ENCODE data around the gene MAN1C1.
"Not testable (repeated sequence)": the region's sequence is repeated elsewhere in the genome, so short reads cannot be mapped to it uniquely, and the experiment has no call there.

Gene MAN1C1

DNA sequence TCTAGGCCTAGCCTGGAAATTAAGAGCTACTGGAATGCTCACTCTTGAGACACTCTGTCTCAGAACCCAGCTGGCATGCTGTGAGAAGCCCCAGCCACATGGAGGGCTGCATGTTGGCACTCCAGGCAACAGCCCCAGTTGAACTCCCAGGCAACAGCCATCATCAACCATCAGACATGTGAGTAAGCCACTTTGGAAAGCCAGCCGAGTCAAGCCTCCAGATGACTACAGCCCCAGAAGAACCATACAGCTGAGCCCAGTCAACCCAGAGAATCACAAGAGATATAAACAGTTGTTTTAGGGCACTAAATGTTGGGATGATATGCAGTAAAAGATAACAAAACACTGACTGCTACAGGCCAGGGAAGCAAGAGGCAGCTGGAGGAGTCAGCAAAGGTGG, 17.7 kb upstream of the MAN1C1 start:
- H3K4me3 ChIP-seq (ENCODE audit: low read depth, low read length): no peak overlapping the region
- DNase-seq (ENCODE audit: low read depth): no peak
- no peak for TF ChIP-seq CTCF (conservative IDR thresholded peaks at IDR 0.05; ENCODE audit: low read depth, low read length)

DNA sequence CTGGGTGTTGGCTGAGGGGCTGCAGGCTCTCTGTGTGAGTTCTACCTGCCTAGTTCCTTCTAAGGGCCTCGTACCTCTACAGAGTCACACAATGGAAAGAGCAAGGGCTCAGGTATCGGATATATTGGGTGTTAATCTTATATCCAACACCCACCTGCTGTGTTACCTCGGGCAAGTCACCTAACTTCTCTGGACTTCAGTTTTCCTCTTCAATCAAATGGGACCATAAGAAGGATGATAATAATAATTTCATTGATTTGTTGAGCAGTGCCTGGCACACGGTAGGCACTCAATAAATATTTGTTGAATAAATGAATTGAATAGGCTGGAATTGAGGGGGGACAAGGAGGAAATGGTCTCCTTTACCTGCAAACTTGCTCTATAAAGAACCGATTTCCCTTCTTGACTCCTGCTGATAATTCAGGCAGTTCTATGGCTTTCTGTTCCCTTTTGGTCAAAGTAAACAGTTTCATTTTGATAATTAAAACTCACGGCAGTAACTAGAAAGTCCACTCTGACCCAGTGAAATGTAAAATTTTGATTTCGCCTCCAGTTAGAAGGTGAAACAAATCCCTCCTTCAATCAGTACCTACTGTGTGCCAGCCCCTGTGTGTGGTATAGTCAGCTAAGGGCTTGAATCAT, 16.5 kb upstream of the MAN1C1 start:
- TF ChIP-seq CTCF (conservative IDR thresholded peaks at IDR 0.05; ENCODE audit: low read depth, low read length): no peak
- DNase-seq (ENCODE audit: low read depth): no peak
- H3K4me3 ChIP-seq (ENCODE audit: low read depth, low read length): no peak overlapping the region

GRCh38 chr1:25600971-25601699, 15.5 kb upstream of the MAN1C1 start:
- not testable (repeated sequence) for H3K4me3 ChIP-seq (ENCODE audit: low read depth, low read length); DNase-seq (ENCODE audit: low read depth)

DNA sequence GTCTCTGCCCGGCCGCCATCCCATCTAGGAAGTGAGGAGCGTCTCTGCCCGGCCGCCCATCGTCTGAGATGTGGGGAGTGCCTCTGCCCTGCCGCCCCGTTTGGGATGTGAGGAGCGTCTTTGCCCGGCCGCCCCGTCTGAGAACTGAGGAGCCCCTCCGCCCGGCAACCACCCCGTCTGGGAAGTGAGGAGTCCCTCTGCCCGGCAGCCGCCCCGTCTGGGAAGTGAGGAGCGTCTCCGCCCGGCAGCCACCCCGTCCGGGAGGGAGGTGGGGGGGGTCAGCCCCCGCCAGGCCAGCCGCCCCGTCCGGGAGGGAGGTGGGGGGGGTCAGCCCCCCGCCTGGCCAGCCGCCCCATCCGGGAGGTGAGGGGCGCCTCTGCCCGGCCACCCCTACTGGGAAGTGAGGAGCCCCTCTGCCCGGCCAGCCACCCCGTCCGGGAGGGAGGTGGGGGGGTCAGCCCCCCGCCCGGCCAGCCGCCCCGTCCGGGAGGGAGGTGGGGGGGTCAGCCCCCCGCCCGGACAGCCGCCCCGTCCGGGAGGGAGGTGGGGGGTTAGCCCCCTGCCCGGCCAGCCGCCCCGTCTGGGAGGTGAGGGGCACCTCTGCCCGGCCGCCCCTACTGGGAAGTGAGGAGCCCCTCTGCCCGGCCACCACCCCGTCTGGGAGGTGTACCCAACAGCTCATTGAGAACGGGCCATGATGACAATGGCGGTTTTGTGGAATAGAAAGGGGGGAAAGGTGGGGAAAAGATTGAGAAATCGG, 12.6 kb upstream of the MAN1C1 start:
- H3K4me3 ChIP-seq (ENCODE audit: low read depth, low read length); DNase-seq (ENCODE audit: low read depth): not testable (repeated sequence)

GRCh38 chr1:25607123-25607522, 9.5 kb upstream of the MAN1C1 start:
- no peak for TF ChIP-seq CTCF (conservative IDR thresholded peaks at IDR 0.05; ENCODE audit: low read depth, low read length)
- no peak for DNase-seq (ENCODE audit: low read depth)
- no peak overlapping the region for H3K4me3 ChIP-seq (ENCODE audit: low read depth, low read length)

DNA sequence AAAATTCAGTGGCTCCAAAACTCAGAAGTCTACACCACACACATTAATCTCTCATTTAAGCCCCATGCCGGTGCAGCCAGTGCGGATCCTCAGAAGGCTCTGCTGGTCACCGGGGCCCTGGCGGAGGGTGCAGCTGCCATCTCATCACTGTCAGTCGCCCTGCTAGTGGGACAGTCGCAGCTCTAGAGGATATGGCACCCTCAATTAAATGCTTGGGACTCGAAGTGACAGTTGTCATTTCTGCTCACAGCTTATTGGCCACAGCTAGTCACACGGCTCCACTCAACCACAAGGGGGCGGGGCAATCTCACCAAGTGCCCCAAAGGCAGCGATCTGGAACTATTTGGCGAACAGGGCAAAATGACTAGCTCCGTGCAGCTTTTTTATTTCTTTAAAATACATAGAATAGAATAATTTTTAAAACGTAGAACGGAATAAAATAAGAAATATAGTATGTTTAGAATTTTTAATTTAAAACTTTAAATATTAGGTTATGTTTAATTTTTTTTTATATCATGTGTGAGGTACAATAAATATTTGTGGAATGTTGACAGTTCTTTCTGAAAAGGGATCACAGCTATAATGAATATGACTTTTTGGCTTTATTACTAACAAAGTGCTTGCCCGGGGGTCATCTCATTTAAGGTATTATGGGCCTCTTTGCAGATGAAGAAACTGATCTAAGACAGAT, 8.0 kb upstream of the MAN1C1 start:
- DNase-seq (ENCODE audit: low read depth): peak; percentile 75
- peak overlapping the region; percentile 29 for H3K4me3 ChIP-seq (ENCODE audit: low read depth, low read length)
- TF ChIP-seq CTCF (conservative IDR thresholded peaks at IDR 0.05; ENCODE audit: low read depth, low read length): peak; percentile 71

GRCh38 chr1:25609921-25610320, 6.7 kb upstream of the MAN1C1 start:
- DNase-seq (ENCODE audit: low read depth): peak; percentile 60
- no peak overlapping the region for H3K4me3 ChIP-seq (ENCODE audit: low read depth, low read length)
- TF ChIP-seq CTCF (conservative IDR thresholded peaks at IDR 0.05; ENCODE audit: low read depth, low read length): no peak

Data from choroid plexus epithelial cell (primary cell).